ENCODE results near the gene TPPP. TPM values are rescaled to one million over a fixed set of nuclear protein-coding genes. Genes with fewer than 3 reads are reported as not detected.

The TPPP gene
- total RNA-seq, 2 experiments from 2014 or later: 0.18 to 0.20 TPM

- intact Hi-C loops (cut with micrococcal nuclease): no loop called here
- POLR2A ChIA-PET: no interaction called here
- H3K27ac Mint-ChIP-seq: no peak overlapping the region
- DNase-seq (no peak), ATAC-seq (no peak)
- CTCF ChIA-PET: no interaction called here
- peaks cover 41% of the 10 kb centered on the region for H3K36me3 Mint-ChIP-seq (ENCODE audit: low read depth)
- no peak overlapping the region for H3K4me3 Mint-ChIP-seq
- no peaks in the 10 kb centered on the region for H3K4me1 Mint-ChIP-seq (ENCODE audit: low read depth)
- H3K27me3 Mint-ChIP-seq: no peaks in the 10 kb centered on the region
- TF ChIP-seq CTCF (IDR thresholded peaks at IDR 0.05): no peak
- no peaks in the 10 kb centered on the region for H3K9me3 Mint-ChIP-seq
Measured at GRCh38 chr5:639253-639530, 54.0 kb downstream of the TPPP start.

DNA sequence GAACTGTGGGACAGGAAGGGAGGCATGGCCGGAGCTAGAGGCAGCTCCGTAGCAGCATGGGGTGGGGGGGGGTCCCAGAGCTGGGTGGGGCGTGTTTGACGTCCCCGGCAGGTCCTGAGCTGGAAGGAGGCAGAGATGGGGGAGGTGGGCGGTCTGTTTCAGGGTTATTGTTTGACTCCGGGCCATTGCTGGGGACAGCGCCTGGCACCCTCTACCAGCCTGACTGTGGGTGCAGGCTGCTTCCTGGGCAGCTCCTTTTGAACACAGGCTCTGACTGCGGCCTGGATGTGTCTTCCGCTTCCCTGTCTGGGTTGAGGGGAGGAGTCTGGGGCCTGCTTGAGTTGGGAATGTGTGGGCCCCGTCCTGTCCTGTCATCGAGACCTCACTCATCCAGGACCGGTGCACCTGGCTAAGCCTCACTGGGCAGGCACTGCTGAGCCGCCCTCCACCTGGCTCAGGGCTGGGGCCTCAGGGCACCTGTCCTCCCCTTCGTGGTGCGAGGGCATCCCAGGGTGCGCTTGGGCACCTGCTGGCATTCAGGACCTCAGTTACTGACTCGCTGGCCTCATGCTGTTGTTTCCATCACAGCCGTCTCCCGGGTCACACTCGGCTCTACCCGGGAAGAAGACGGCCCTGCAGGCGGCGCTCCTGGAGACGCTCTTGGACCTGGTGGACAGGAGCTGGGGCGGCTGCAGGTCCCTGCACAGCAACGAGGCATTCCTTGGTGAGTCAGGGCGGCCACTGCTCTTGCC, 54.5 kb downstream of the TPPP start:
- H3K27ac Mint-ChIP-seq: no peak overlapping the region
- POLR2A ChIA-PET: no interaction called here
- ATAC-seq: no peak
- no peaks in the 10 kb centered on the region for H3K27me3 Mint-ChIP-seq
- CTCF ChIA-PET: no interaction called here
- TF ChIP-seq CTCF (IDR thresholded peaks at IDR 0.05): no peak
- no peak overlapping the region for H3K4me3 Mint-ChIP-seq
- DNase-seq: no peak
- H3K9me3 Mint-ChIP-seq: no peaks in the 10 kb centered on the region
- peaks cover 43% of the 10 kb centered on the region for H3K36me3 Mint-ChIP-seq (ENCODE audit: low read depth)
- intact Hi-C loops (cut with micrococcal nuclease): no loop called here
- no peaks in the 10 kb centered on the region for H3K4me1 Mint-ChIP-seq (ENCODE audit: low read depth)

DNA sequence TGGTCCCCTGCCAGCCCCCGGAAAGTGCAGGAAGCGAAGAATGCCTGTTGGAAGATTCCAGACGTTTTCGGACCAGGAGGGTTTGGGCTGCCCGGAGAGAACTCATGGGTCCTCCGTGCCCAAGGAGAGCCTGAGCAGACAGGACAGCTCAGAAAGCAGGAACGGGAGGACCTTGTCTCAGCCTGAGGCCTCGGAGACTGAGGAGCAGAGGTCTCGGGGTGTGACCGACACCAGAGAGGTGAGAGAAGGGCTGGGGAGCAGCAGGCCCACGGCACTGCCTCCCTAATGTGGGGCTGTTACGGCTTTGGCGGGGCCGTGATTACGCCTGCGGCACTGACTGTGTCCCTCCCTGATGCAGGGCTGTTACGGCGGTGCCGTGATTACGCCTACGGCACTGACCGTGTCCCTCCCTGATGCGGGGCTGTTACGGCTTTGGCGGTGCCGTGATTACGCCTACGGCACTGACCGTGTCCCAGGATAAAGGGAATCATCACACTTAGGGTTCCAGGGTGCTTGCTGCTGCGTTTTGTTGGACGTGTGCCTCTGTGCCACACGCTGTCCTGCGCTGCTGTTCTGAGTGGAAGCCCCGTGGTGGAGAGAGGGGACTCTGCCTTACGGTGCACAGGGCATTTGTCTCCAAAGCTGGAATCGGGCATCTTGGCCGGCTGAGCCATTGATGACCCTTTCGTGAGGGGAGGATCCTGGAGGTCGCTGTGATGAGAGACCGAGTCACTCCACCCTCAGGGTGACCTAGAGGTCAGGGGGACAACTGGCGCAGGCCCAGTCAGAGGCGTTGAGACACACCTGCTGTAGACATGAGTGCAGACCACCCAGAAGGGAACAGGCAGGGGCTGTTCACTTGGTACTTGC, 55.3 kb downstream of the TPPP start:
- DNase-seq: no peak
- Mint-ChIP-seq H3K4me1 (ENCODE audit: low read depth) (no peaks in the 10 kb centered on the region), H3K27ac (no peak overlapping the region), H3K27me3 (no peaks in the 10 kb centered on the region), H3K4me3 (no peak overlapping the region), H3K36me3 (ENCODE audit: low read depth) (peaks cover 48% of the 10 kb centered on the region), H3K9me3 (no peaks in the 10 kb centered on the region)
- ChIA-PET POLR2A (no interaction called here), CTCF (no interaction called here)
- intact Hi-C loops (cut with micrococcal nuclease): no loop called here
- ATAC-seq: no peak
- no peak for TF ChIP-seq CTCF (IDR thresholded peaks at IDR 0.05)

GRCh38 chr5:636951-637350, 56.2 kb downstream of the TPPP start:
- DNase-seq: no peak
- intact Hi-C loops (cut with micrococcal nuclease): no loop called here
- no peaks in the 10 kb centered on the region for H3K27me3 Mint-ChIP-seq
- no peaks in the 10 kb centered on the region for H3K4me1 Mint-ChIP-seq (ENCODE audit: low read depth)
- POLR2A ChIA-PET: no interaction called here
- CTCF ChIA-PET: no interaction called here
- TF ChIP-seq CTCF (IDR thresholded peaks at IDR 0.05): no peak
- no peak for ATAC-seq
- H3K9me3 Mint-ChIP-seq: no peaks in the 10 kb centered on the region
- H3K27ac Mint-ChIP-seq: no peak overlapping the region
- H3K4me3 Mint-ChIP-seq: no peak overlapping the region
- H3K36me3 Mint-ChIP-seq (ENCODE audit: low read depth): peaks cover 48% of the 10 kb centered on the region

GRCh38 chr5:635306-636055, 57.7 kb downstream of the TPPP start:
- no peak for TF ChIP-seq CTCF (IDR thresholded peaks at IDR 0.05)
- no peak for ATAC-seq
- Mint-ChIP-seq H3K36me3 (ENCODE audit: low read depth) (peaks cover 42% of the 10 kb centered on the region), H3K9me3 (no peaks in the 10 kb centered on the region), H3K27ac (no peak overlapping the region), H3K4me1 (ENCODE audit: low read depth) (no peaks in the 10 kb centered on the region), H3K4me3 (no peak overlapping the region), H3K27me3 (no peaks in the 10 kb centered on the region)
- ChIA-PET CTCF (no interaction called here), POLR2A (no interaction called here)
- no peak for DNase-seq
- intact Hi-C loops (cut with micrococcal nuclease): no loop called here
